GM19043 (cell line): Measurements from ENCODE around the gene TMEM203.

Experiments used
- ATAC-seq: cut with Tn5 transposase; IDR thresholded peaks from one replicate; pipeline ENCODE4 v1.9.1; 2021; ENCODE audit warnings: low read depth; ENCODE audit not compliant: unreplicated experiment

TMEM203 gene

DNA sequence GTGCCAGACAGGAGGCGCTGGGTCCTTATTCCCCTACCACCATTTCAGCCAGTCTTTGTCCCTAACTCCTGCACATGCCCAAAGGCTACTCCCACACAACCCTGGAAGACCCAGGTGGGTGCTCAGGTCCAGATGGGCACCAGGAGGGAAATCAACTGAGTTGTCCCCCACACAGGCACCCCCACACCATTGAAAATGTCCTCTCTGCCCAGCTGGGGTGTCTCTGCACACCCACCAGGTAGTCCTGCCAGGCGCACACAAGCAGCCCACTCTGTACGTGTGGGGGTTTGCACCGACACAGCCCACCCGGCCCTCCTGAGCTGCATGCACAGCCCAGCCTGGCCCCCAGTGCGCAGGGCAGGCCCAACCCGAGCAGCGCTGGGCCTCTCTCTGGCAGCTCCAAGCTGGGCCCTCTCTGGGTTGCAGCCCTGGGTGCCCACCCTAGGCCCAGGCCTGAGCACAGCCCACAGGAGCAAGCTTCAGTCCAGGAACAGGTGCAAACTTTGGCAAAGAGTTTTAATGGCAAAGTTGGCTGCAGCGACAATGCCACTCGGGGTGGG lies 14.4 kb upstream of the TMEM203 start:
- no peak for ATAC-seq

DNA sequence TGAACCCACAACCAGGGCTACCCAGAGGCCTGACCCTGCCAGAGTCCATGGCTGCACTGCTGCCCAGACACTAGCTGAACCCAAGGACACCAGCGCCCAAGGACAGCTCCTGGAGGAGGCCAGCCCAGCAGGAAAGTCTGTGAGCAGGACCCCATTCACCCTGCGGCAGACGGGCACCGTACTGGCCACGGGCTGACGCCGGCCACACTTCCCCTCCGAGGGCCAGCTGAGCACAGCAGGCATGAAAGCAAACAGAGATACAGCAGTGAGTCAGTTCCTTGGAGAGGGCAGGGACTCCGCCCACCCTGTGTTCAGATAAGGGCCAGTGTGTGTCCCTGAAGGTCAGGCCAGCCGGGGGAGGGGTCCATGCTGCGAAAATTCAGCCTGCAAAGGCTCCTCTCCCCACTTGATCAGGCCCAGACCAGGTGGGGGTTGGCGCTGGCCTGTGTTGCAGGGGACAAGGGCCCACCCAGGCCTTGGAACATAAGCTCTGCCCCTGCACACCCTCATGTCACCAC lies 13.4 kb upstream of the TMEM203 start:
- no peak for ATAC-seq

DNA sequence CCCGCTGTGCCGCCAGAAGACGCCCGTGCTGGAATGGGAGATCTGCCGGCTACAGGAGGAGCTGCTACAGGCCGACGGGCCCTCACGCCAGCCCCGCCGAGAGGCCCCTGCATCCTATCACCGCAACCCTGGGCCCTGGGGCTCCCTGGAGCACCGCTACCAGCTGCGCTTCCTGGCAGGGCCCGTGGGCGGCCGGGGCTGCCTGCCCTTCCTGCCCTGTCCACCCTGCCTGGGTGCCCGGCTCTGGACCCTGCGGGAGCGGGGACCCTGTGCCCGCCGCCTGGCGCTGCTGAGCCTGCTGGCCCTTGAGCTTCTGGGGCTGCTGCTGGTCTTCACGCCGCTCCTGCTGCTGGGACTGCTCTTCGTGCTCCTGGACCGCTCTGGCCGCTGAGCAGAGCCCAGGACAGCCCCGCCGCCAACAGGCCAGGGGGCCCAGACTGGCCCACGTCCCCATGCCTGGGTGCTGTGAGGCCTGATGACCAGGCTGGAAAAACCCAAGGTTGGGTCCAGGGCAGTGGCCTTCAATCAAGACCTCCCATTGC lies 12.8 kb upstream of the TMEM203 start:
- no peak for ATAC-seq

DNA sequence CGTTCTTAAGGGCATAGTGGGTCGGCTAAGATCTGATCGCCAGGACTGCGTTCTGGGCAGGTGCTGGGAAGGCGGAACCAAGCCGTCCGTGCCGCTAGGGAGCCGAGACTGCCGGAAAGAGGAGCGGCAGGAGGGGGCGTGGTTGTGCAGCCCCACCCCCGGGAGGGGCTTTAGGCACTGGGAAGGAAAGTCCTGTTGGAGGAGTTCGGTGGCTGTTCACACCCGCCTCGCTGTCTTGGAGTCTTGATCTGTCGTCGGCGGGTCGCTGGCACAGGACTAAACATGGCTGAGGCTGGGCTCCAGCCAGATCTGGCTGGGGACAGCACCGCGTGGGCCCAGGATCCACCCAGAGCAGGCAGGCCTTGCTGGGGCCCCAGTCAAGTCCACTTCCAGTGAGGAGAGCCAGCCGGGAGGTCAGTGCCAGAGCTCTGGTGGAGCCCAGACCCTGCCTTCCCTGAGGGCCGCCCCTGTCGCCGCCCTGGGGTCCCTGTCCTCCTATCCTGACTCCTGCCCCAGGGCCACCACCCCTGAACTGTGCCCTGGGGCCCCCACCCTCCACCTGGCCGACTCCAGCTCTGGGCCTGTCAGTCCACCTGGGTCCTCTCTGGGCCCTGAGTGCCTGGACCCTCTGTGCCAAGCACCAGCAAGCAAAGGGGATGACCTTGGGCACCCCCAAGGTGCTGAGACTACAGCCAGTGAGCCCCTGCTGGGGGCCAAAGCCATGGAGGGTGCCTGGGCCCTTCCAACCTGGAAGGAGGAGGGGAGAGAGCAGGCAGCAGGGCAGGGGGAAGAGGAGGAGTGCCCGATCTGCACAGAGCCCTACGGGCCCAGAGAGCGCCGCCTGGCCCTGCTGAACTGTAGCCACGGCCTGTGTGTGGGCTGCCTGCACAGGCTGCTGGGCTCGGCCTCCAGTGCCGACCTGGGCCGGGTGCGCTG lies 12.1 kb upstream of the TMEM203 start:
- ATAC-seq, result no peak

DNA sequence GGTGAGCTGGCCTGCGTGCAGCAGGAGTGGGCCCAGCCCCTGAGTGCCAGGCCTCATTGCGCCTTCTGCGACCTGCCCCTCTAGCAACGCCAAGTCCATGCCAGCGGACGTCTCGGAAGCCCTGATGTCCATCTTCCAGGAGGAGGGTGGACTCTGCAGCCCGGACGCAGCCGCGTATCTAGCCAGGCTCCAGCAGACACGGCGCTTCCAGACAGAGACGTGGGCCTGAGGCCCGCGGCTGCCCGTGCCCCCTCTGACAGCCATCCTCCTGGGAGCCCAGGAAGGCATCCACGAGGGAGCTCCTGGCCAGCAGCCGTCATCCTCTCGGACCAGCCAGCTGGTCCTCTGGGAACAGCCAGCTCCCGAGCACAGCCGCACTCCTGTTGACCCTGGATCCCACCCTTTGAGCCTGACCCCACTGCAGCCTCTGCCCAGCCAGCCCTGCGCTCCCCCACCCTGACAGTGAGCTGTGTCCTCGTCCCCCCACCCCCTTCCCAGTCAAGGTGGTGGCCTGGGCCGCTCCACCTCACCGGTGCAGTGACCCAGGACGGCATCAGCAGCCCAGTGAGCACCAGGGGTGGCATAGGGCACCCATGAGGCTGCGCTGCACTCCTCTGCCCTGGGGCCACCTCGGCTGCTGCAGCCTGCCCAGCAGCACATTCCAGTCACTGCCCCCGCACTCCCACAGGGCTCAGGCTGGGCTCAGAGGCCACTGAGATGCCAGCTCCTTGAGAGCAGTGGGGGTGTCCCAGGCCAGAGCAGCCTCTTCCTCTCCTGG lies 10.9 kb upstream of the TMEM203 start:
- no peak for ATAC-seq

DNA sequence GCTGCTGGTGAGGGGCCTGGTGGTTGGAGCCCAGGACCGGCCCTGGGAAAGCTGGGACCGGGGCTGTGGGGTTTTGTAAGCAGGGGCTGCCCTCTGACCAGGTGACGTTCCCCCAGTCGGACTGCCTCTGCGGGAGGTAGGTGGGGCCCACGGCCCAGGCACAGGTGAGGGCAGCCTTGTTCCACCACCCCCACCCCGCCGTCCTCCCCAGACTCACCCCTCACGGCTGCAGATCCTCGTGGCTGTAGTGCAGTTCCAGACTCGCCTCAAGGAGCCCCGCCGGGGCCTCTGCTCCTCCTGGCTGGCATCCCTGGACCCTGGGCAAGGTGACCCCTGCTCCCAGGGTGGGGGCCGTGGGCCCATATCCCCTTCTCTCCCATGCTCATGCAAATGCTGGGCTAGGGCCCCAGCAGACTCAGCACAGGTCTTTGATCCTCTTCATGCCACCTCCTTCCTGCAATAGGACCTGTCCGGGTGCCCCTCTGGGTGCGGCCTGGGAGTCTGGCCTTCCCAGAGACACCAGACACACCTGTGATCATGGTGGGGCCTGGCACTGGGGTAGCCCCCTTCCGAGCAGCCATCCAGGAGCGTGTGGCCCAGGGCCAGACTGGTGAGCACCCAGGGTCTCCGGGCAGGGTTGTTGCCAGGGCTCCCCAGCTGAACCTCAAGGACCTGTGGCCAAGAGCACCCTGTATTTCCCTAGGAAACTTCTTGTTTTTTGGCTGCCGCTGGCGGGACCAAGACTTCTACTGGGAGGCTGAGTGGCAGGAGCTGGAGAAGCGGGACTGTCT lies 9.9 kb upstream of the TMEM203 start:
- no peak for ATAC-seq

DNA sequence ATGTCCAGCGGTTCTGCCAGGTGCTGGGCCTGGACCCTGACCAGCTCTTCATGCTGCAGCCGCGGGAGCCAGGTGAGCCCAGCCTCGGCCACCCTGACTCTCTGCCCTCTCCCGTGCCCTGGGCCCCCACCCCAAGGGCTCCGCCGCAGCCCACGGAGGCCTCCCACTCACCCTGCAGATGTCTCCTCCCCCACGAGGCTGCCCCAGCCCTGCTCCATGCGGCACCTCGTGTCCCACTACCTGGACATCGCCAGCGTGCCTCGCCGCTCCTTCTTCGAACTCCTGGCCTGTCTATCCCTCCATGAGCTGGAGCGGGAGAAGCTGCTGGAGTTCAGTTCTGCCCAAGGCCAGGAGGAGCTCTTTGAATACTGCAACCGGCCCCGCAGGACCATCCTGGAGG lies 9.2 kb upstream of the TMEM203 start:
- ATAC-seq, result no peak

DNA sequence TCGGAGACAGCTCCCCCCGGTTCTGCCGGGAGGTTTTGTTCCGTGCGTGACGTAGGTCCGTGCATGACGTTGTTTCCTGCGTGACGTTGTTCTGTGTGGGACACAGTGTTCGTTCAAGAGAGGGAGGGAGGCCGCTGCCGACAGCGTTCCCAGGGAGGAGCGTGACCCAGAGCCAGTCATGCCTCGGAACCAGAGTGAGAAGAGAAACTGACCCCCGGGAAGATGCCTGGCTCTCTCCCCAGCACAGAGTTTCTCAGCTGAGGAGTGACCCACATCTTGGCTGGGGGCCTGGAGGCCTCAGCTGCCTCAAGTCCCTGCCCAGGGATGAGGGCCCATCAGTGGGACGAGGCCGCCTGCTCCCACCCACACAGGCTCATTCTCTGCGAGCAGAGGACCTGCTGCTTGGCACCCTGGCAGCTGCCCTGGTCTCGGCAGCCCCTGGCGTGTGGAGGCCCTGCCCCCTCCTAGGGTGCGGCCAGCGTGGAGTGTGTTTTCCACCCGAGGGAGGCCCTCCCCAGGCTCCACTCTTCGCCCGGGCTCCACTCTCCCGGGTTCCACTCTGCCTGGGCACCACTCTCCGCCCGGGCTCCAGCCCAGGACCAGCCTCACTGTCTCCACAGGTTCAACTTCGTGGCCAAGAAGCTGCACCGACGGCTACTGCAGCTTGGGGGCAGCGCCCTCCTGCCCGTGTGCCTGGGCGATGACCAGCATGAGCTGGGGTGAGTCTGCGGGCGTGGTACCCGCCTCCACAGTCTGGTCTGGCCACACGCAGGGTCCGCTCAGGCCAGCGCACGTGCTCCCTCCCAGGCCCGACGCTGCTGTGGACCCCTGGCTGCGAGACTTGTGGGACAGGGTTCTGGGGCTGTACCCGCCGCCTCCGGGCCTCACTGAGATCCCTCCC lies 8.0 kb upstream of the TMEM203 start:
- no peak for ATAC-seq

DNA sequence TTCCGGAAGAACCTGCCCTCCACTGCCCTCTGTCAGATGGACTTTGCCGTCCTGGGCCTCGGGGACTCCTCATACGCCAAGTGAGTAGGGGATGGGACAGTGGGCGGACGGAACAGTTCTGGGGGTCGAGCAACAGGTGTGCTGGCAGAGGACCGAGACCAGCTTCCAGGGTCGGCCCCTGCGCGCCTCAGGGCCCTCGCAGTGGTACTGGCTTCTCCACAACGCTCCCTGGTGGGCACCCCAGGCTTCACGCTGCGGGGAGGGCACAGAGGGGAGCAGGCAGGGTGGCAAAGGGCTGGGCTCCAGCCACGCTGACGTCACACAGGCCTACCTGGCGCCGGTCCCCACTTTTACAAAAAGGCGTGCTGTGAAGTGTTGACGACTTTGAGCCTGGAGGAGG lies 7.1 kb upstream of the TMEM203 start:
- ATAC-seq, result no peak

DNA sequence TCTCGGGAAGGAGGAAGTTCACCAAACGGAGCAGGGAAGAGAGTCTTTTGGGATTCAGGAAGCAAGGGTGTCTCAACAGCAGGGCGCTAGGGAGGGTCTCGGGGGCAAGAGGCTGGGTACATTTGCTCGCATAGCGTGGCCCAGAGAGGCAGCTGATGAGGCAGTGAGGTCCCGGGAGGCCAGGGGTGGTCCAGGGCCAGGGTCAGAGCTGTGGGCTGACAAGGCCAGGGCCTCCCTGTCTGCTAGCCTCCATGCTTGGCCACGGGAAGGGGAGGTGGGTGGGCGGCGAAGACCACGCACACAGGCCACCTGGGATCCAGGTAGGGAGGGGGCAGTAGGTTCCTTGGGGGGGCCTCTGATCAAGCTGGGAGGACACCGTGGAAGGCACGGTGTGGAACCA lies 6.1 kb upstream of the TMEM203 start:
- ATAC-seq, result no peak

DNA sequence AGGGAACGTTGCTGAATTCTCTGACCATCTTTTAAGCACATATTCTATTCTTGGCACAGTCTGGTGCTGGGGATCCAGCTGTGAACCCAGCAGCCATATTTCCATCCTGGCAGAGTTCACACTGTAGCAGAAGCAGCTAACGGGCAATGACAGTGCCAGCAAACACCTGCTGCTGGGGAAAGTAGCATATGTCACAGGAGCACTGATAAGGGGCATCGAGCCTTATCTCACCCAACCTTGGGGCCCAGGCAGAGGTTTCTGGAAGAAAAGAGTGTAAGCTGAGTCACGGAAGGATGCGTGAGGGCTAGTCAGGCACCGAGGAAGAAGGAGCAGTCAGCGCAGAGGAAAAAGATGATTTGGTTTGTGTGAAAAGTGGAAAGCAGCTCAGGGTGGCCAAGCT lies 1.2 kb upstream of the TMEM203 start:
- ATAC-seq, result no peak

DNA sequence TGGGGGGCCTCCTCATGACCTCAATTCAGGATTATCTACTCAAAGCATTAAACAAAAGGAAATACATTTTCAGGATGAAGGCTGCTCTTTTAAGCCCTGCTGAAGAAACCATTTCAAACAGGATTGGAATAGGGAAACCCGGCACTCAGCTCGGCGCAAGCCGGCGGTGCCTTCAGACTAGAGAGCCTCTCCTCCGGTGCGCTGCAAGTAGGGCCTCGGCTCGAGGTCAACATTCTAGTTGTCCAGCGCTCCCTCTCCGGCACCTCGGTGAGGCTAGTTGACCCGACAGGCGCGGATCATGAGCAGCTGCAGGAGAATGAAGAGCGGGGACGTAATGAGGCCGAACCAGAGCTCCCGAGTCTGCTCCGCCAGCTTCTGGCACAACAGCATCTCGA lies 720 bp downstream of the TMEM203 start:
- no peak for ATAC-seq

DNA sequence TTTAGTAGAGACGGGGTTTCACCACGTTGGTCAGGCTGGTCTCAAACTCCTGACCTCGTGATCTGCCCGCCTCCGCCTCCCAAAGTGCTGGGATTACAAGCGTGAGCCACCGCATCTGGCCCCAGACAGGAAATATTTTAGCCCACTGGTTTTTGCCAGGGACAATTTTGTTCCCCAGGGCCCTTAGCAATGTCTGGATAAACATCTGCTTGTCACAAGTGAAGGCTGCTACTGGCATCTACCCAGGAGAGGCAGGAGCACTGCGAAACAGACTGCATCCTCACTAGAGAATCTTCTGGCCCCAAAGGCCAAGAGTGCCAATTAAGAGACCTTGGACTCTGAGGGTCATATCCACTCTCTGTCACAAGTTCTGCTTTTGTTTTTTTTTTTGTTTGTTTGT lies 2.5 kb downstream of the TMEM203 start:
- ATAC-seq, result no peak

DNA sequence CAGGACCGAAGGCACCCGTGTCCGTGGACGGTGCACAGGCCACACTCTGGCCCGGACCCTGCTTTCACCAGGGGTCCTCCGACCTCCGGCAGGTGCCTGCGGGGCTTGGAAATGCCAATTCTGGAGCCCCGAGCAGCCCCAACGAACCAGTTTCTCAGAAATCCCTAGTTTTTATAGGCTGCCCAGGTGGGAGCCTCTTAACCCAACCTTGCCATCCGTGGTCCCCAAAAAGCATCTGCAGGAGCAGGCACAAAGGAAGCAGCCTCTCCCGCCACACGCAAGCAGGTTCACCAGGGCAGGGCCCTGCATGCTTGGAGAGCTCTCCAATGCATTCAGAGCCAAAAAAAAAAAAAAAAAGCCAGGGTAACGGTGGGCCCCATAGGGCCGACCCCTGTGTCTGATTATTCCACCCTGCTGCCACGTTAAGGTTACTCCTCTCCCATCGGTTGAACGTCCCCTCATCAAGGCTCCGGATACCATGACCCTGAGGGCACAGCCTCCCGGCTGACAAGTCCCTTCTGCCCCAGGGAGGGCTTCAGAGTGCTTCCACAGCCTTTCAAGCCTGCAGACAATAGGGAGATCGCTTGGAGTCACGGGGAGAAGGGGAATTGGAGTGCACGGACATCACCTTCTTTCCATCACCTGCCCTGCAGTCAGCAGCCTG lies 4.1 kb downstream of the TMEM203 start:
- ATAC-seq, result no peak

DNA sequence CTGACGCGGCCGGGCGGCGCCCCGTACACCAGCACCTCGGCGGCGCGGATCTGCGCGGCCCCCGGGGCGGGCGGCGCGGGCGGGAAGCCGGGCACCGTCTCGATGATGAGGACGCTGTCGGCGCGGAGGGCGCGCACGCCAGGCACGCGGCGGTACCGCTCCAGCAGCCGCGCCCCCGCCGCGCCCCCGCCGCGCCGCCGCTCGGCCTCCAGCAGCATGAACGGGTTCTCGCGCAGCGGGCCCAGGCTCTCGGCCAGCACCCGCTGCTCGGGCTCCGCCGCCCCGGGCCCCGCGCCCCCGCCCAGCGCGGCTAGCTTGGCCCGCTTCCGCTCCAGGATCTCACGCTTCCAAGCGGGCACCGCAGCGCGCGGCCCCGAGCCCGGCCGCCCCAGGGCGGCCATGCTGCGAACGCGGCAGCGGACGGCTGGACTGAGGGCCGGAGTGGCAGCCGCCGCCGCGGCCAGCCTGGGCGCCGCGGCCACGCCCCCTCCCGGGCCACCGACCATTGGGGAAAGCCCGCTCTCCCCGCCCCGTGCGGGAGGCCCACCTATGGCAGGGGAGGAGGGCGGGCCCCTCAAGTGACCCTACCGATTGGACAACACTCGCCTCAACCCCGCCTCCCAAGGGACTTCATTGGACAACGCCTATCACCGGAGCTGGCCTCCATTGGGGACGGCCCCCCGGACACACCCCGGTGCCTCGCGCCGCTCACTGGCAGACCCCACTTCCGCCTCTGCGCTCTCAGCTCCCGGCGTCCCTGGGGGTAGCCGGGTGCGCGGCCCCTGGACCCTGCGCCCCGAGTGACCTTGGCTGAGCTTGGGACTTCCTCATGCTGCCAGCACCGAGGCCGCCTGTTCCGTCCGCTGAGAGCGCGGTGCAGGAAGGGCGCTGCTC lies 4.9 kb downstream of the TMEM203 start, which contains the start of gene TPRN:
TPRN (minus strand) TSS at position 431 of the 894 bp plus-strand sequence; CDS start at position 401, 30 bp downstream.
- ATAC-seq, result peak; percentile 88

DNA sequence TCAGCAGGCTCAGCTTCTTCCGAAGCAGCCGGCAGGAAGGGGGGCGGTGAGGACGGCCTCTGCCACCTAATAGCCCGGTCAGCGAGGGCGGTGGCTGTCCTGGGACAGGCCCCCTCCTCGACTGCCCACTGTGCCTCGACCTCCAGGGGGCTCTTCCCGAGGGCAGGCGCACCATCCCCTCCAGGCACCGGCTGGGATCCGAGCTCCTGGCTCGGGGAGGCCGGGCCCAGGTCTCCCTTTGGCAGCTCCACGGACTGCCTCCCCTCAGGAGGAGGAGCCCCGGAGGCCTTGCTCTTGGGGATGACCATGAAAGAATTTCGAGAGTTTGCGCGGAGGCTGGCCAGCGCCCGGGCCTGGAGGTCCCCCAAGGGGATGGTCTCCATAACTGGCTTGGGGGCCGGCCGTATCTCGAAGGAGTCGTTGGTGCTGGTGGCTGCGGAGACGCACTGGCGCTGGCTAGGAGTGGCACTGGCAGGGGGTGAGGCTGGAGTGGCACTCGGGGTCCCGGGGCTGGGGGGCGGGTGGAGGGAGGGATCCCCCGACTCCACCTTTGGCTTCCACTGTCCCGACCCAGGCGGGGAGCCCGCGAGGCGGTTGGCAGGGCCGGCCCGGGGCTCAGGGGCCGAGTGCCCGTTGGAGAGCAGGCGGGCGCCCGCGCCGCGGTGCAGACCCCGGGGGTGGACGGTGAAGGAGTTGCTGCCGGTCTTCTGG lies 5.9 kb downstream of the TMEM203 start:
- no peak for ATAC-seq

DNA sequence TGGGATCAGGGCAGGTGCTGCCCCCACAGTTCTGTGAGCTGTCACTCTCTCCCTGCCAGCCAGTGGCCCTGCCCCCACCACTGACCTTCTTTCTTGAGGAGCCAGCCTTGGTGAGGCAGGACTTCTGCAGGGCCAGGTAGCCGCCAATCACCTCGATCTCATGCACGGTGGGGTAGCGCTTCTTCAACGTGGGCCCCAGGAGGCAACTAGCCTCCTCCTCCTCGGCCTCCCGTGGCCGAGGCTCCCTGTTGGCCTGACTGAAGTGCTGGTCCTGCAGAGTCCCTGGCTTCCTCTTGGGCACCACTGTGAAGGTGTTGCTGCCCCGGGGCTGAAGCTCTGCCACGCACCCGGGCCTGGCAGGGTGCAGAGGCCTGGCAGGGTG lies 6.6 kb downstream of the TMEM203 start:
- ATAC-seq, result no peak
